Measurements from ENCODE around the gene DDX27. TPM values are rescaled to one million over a fixed set of nuclear protein-coding genes. Genes with fewer than 3 reads are reported as not detected.

Gene DDX27
- total and polyA plus RNA-seq, 2 of the 8 experiments (the other 6 are each of a cell fraction or from before 2014, with no cell fraction given): 42.7 to 51.0 TPM

DNA sequence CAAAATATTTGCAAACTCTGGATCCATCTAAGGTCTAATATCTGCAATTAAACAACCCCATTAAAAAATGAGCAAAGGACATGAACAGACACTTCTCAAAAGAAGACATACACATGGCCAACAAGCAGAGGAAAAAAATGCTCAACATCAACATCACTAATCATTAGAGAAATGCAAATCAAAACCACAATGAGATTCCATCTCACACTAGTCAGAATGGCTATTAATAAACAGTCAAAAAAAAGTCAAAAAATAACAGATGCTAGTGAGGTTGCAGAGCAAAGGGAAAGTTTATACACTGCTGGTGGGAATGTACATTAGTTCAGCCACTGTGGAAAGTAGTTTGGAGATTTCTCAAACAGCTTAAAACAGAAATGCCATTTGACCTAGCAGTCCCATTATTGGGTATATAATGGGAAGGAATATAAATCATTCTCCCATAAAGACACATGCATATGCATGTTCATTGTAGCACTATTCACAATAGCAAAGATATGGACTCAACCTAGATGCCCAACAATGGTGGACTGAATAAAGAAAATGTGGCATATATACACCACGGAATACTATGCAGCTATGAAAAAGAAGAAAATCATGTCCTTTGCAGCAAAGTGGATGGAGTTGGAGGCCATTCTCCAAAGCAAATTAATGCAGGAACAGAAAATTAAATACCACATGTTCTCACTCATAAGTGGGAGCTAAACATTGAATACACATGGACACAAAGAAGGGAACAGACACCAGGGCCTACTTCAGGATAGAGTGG, 49.6 kb downstream of the DDX27 start (continued):
- no peak for TF ChIP-seq RXRA (IDR thresholded peaks at IDR 0.05; ENCODE audit: insufficient read depth, low read depth, low read length)
- TF ChIP-seq, protein P1, sequence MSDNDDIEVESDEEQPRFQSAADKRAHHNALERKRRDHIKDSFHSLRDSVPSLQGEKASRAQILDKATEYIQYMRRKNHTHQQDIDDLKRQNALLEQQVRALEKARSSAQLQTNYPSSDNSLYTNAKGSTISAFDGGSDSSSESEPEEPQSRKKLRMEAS (IDR thresholded peaks at IDR 0.05): no peak
- no peak for TF ChIP-seq NANOG (IDR thresholded peaks at IDR 0.05; ENCODE audit: insufficient read depth, low read depth, low read length, poor library complexity, severe bottlenecking)

All from H1 (cell line).